GM21526 (cell line): Measurements from ENCODE around the gene C14orf39.
"Not testable (repeated sequence)": the region's sequence is repeated elsewhere in the genome, so short reads cannot be mapped to it uniquely, and the experiment has no call there.

Experiments used
- ATAC-seq: cut with Tn5 transposase; IDR thresholded peaks from one replicate; pipeline ENCODE4 v1.9.1; 2021; ENCODE audit warnings: moderate library complexity; ENCODE audit not compliant: unreplicated experiment, low FRiP score

The C14orf39 gene

DNA sequence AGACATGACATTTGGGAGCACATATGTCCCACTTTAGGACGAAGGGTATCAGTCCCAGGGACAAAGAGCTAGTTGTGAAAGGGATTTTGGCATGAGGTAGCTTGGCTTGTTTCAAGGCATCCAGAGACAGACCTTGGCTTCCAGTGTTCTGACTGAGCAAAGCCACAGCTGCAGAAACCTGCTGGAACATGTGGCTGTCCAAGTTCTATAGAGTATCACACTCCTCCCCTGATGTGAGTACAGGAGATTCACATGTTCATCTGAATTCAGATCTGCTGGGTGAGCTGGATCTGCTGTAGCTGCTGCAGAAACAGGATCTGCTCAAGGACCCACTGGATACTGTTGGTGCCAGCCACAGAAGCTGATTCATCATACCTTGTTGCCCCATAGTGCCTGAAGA, 10.1 kb upstream of the C14orf39 start:
- no peak for ATAC-seq

GRCh38 chr14:60490270-60490669, 4.4 kb upstream of the C14orf39 start:
- no peak for ATAC-seq

DNA sequence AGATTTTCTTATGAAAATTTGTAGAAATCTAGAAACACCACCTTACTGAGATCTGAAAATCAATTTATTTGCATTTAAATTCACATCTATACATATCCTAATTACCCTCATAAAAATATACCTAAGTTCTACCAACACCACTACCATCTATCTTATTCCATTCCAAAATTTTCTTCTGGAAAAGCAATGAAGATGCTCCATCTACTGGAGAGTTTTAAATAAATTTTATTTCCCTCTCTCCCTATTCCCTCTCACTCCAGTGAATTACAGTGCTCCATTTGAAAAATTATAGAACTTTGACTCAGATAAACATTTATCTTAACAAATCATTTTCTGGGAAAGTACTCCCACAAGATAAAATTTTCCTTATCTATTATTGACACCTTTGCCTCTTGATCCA, 2.3 kb upstream of the C14orf39 start:
- ATAC-seq = no peak

GRCh38 chr14:60487211-60487610, 1.3 kb upstream of the C14orf39 start:
- no peak for ATAC-seq

- no peak for ATAC-seq
Measured at GRCh38 chr14:60485057-60485597, 736 bp downstream of the C14orf39 start.

DNA sequence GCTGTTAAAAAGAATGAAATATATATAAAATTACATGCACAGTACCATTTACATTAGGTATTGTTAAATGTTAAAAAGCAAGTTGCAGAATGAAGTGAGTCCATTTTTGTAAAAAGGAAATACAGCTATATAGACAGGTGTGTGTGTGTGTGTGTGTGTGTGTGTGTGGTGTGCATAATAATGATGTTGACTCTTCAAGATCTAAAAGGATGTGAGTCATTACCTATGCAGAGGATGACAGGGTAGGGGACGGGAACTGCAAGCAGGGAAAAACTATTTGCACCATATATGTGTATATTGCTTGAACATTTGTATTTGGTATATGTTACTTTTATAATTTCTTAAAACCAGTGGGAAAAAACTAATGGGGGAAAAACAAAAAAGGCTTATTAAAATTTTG, 3.1 kb downstream of the C14orf39 start:
- ATAC-seq = no peak

DNA sequence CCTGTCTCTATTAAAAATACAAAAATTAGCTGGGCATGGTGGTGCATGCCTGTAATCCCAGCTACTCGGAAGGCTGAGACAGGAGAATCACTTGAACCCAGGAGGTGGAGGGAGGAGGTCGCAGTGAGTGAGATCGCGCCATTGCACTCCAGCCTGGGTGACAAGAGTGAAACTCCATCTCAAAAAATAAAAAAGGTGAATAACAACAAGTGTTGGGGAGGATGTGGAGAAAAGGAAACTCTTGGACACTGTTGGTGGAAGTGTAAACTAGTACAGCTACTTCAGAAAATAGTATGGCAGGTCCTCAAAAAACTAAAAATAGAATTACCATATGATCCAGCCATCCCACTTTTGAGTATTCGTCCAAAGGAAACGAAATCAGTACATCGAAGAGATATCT, 5.6 kb downstream of the C14orf39 start:
- ATAC-seq = not testable (repeated sequence)

GRCh38 chr14:60455875-60456274, 30.0 kb downstream of the C14orf39 start:
- no peak for ATAC-seq

GRCh38 chr14:60430276-60430675, 55.6 kb downstream of the C14orf39 start:
- ATAC-seq = no peak

GRCh38 chr14:60420050-60420449, 65.8 kb downstream of the C14orf39 start:
- no peak for ATAC-seq

- not testable (repeated sequence) for ATAC-seq
Measured at GRCh38 chr14:60397550-60397949, 88.3 kb downstream of the C14orf39 start.

GRCh38 chr14:60396718-60397343, 89.0 kb downstream of the C14orf39 start:
- ATAC-seq = no peak
